Measurements from ENCODE around the gene C15orf39.

GRCh38 chr15:75229191-75230015, 27.7 kb downstream of the C15orf39 start:
- TF ChIP-seq CTCF (IDR thresholded peaks at IDR 0.05; ENCODE audit: low read depth, low read length) (no peak), EZH2phosphoT487 (IDR thresholded peaks at IDR 0.05; ENCODE audit: low read depth) (no peak)

Data from OCI-LY3 (cell line).